Ramos (cell line): ENCODE measurements around the gene C22orf23.

Experiments used
- in situ Hi-C: fragments of 300-500 bp; cut with MboI; formaldehyde crosslinking; loops from one replicate; pipeline ENCODE4 v1.14.3; 2022; ENCODE audit warnings: low sequenced_read_pairs; ENCODE audit not compliant: unreplicated experiment

Gene C22orf23

DNA sequence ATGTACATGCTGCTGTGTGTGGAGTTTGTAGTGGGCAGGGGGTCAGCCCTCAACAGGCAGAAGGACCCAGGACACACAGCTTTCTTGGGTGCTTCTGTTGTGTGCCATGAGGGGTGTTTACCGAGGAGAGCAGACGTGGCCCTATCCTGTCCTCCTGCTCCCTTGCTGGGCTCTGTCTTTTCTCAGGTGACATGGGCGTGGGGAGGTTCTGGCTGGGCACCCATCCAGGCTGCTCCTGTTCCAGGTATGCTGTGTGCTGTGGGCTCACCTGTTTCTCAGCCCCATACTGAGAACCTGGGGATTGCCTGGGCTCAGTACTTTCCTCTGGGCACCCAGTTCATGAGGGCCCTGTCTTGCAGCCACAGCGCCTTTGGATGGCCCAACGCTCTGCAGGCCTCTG, 24.0 kb downstream of the C22orf23 start:
- in situ Hi-C loops: no loop called here

GRCh38 chr22:37927637-37927936, 25.8 kb downstream of the C22orf23 start:
- in situ Hi-C loops: no loop called here

DNA sequence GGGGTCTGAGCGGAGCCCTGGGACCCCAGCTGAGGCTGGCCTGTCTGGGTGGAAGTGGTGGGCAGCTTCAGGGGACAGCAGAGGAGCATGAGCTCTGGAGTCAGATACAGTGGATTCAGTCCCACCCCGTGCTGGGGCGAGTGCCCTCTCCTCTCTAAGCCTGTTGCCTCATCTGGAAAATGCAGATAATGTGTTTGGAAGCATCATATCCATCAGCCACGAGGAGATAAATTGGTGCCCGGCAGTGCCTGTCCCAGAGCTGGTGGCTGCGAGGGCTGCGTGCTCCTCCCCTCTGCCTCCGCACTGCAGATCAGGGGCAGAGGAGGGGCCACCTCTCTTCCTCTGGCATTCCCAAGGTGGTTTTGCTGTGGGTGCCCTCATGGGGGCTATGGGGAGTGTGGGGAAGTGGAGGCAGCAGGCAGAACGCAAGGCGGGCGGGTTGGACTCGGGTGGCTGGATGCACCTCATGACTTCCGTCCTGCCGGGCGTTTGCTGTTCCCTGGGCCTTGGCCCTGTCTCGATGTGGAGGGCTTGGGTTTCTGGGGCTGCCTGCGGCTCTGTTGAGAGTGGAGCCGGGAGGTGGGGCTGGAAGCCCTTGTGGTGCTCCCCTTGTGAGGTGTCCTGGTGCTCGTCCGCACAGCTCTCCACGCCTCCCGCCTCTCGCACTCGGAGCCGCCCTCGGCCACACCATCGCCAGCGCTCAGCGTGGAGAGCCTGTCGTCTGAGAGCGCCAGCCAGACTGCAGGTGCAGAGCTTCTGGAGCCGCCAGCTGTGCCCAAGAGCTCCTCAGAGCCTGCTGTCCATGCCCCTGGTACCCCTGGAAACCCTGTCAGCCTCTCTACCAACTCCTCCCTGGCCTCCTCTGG, 26.4 kb downstream of the C22orf23 start:
- in situ Hi-C loops: no loop called here

DNA sequence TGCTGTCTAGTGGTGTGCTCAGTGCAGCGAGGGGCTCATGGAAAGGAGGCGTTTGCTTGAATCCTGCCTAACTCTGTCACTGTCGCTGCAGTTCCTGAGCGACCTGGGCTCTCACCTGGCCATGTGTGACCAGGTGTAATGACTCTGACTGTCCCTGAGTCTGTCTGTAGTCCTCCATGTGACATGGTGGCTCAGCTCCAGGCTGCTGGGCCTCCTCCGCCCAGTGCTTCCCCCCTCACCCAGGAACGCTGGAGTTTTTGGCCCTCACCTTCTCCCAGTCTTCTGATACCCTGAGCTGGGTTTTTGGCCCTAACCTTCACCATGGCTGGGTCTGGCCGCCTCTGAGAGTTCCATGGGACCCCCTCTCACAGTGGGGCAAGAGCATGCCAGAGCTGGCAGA, 27.0 kb downstream of the C22orf23 start:
- in situ Hi-C loops: no loop called here

DNA sequence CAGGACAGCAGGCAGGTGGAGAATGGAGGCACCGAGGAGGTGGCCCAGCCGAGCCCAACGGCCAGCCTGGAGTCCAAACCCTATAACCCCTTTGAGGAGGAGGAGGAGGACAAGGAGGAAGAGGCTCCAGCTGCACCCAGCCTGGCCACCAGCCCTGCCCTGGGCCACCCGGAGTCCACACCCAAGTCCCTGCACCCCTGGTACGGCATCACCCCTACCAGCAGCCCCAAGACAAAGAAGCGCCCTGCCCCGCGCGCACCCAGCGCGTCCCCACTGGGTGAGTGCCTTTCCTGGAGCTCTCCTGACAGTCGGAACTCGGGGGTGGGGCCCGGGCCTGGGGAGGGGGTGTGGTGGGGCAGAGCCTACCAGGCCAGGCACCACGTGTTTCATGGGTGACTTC, 27.6 kb downstream of the C22orf23 start:
- in situ Hi-C loops: no loop called here

DNA sequence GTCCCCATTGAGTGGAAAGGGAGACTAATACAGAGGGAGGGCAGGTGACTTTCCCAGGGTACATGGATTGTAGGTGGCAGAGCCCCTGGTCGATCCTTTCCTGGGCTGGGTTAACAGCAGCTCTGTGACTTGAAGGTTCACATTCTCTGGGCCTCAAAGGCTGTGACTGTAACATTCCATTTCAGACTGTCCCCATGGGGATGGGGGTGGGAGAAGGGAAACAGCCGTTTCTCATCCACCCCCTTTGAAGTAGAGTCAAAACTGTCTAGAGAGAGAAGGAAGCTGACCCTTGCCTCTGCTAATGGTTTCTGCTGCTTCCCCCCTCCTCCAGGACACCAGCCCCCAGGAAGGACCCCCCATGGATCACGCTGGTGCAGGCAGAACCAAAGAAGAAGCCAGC, 28.1 kb downstream of the C22orf23 start:
- in situ Hi-C loops: no loop called here

GRCh38 chr22:37924386-37925065, 28.9 kb downstream of the C22orf23 start:
- in situ Hi-C loops: no loop called here

- in situ Hi-C loops: no loop called here
Observed at GRCh38 chr22:37923927-37924326, 29.5 kb downstream of the C22orf23 start.

GRCh38 chr22:37922191-37922590, 31.2 kb downstream of the C22orf23 start:
- in situ Hi-C loops: no loop called here

GRCh38 chr22:37920126-37920525, 33.3 kb downstream of the C22orf23 start:
- in situ Hi-C loops: no loop called here

DNA sequence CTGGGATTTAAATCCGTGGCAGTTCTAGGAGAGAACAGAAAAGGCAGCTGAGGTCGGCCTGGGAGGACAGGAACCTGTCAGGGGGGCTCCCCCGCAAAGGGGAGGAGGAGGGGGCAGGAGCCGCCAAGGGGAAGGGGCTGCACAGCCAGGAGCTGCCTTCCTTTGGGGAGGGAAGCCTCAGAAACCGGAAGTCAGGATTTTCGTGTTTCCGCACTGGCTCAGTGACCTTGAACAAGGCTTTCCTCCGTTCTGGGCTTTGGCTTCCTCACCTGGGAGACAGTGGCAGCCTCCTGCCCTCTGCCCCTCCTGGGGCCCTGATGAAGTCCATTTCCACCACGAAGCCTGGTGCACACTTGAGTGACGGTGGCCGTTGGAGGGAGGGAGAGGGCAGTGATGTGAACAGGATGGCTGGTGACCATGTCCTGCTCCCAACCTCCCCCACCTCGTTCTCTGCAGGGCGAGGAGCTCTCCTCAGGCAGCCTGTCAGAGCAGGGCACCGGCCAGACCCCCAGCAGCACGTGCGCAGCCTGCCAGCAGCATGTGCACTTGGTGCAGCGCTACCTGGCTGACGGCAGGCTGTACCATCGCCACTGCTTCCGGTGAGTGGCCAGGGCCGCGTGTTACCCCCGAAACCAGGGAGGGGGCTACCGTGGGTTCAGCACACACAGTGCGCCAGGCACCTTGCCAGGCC, 34.7 kb downstream of the C22orf23 start:
- in situ Hi-C loops: no loop called here

DNA sequence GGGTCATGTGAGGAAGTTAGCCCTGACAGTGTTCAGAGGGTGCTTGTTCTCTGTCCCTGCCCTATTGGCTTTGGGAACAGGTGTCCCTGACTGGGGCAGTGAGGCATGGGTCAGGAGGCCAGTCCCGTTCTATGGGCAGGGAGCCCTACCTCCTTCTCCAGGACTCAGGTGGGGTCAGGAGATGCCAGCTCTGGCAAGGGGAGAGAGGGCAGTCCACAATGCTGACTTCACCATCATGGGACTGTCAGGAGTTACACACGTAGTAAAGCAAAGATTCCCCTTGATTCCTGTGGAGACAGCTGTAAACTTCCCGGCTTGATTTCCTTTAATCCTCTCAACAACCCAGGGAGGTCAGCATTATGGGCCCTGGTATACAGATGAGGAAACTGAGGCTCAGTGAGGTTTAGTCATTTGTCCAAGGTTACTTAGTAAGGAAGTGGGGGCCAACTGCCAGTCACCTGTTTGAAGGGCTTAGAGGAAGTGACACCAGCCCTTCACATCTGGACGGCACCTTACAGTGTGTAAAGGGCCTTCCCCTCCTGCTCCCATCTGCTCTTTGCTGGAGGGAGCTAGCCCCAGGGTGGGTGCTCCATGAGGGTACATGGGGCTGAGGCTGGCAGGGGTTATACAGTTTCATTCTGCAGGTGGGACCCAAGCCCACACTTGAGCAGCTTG, 35.4 kb downstream of the C22orf23 start:
- in situ Hi-C loops: no loop called here

GRCh38 chr22:37916311-37916710, 37.1 kb downstream of the C22orf23 start:
- in situ Hi-C loops: no loop called here

DNA sequence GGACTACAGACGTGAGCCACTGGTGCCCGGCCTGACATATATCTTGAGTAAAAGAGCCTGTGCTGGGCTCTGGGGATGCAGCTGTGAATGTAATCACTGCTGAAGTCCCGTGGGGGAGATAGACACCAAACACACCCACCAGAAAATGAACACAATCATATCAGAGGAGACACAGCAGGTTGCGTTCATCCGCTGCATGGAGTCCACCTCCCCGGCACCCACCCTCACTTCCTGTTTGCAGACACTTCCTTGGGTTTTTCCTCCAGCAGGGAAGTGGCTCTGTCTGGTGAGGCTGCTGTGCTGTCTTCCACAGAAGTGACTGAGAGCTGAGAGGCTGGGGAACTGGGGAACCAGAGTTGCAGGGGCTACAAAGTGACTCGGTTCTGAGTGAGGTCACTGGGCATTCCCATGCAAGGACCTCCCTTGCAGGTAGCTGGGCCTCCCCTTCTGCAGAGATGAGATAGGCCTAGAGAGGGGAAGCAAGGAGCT, 40.1 kb downstream of the C22orf23 start:
- in situ Hi-C loops: no loop called here

- in situ Hi-C loops: no loop called here
Observed at GRCh38 chr22:37912171-37912570, 41.2 kb downstream of the C22orf23 start.

DNA sequence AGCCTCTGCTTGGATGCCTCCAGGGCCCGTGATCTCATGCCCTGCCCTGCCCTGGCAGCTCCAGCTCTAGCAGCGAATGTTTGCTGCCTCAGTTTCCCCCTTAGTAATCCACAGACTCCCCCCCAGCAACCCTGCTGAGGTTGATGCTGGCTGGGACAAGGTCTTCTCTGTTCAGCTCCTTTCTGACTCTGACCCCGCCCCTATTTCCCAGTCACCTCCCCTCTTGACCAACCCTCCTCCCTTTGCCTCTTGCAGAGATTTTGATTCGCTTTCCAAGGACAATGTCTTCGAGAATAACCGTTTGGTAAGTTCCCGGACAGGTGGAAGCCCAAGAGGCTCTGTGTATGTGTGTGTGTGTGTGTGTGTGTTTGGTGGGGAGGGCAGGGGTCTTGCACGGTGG, 41.7 kb downstream of the C22orf23 start:
- in situ Hi-C loops: no loop called here

GRCh38 chr22:37910890-37911672, 42.3 kb downstream of the C22orf23 start:
- in situ Hi-C loops: no loop called here

DNA sequence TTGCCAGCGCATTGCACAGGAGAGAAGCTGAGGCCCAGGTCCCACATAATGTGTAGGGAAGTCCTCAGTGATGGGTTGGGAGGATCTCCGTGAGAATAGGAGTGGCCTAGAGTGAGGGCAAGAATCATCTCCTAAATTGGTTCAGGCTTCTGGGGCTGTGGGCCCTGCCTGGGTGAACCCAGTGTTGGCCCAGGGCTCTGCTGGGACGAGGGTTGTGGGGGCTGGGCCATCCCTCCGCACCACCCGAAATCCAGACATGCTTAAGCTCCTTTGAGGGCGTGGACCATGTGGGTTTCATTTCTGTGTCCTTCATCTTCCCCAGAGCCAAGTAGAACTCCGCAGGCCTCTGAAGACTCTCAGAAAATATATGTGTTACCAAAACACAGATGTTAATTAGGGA, 43.6 kb downstream of the C22orf23 start:
- in situ Hi-C loops: no loop called here

- in situ Hi-C loops: no loop called here
Observed at GRCh38 chr22:37907036-37907954, 46.1 kb downstream of the C22orf23 start.
